SK-N-SH (cell line): ENCODE results near the gene MYRF.

Experiments used
- CTCF ChIP-seq: fragments of 200-600 bp; sonication (generic); IDR thresholded peaks from 2 replicates; pipeline ENCODE4 v1.6.1; 2017; ENCODE audit warnings: antibody characterized with exemption, mild to moderate bottlenecking, moderate library complexity
- ELF1 ChIP-seq: IDR thresholded peaks from 2 replicates; pipeline ENCODE4 v1.4.0; 2012
- EP300 ChIP-seq, 2 experiments: IDR thresholded peaks; 2 replicates each; pipeline versions ENCODE4 v1.4.0 to v1.6.1; 2012; ENCODE audit warnings: borderline replicate concordance in 1 of 2, low read depth in 1 of 2, low read length in 1 of 2
- EZH2phosphoT487 ChIP-seq: fragments of 200-600 bp; sonication (generic); IDR thresholded peaks from 2 replicates; pipeline ENCODE4 v1.6.1; 2017; ENCODE audit warnings: low read depth, mixed run types, mild to moderate bottlenecking, antibody characterized with exemption, moderate library complexity, borderline replicate concordance
- FOXJ3 ChIP-seq: sonication (generic); formaldehyde crosslinking; IDR thresholded peaks from 2 replicates; pipeline ENCODE4 v1.5.1; 2020; ENCODE audit warnings: mild to moderate bottlenecking, missing genetic modification reagents
- GABPA ChIP-seq: IDR thresholded peaks from 2 replicates; pipeline ENCODE4 v1.4.0; 2012; ENCODE audit warnings: low read depth, mild to moderate bottlenecking
- GATA2 ChIP-seq: sonication (generic); formaldehyde crosslinking; IDR thresholded peaks from 2 replicates; pipeline ENCODE4 v1.5.0; 2020; ENCODE audit warnings: mild to moderate bottlenecking, missing genetic modification reagents
- MXI1 ChIP-seq: IDR thresholded peaks from 2 replicates; pipeline ENCODE4 v1.6.1; 2012; ENCODE audit warnings: mild to moderate bottlenecking, low read depth, low read length, improper control_type of control experiment
- RAD21 ChIP-seq: IDR thresholded peaks from 2 replicates; pipeline ENCODE4 v1.6.1; 2012; ENCODE audit warnings: mild to moderate bottlenecking, low read length
- RFX5 ChIP-seq: IDR thresholded peaks from 2 replicates; pipeline ENCODE4 v1.6.1; 2012; ENCODE audit warnings: mild to moderate bottlenecking, improper control_type of control experiment, low read length
- USF1 ChIP-seq: IDR thresholded peaks from 2 replicates; pipeline ENCODE4 v1.4.0; 2012; ENCODE audit warnings: low read depth, borderline replicate concordance

GRCh38 chr11:61794579-61794978, 42.1 kb downstream of the MYRF start:
- no peak for TF ChIP-seq CTCF
- no peak for TF ChIP-seq GATA2 (CRISPR knock-in tag)
- TF ChIP-seq EP300 (IDR thresholded peaks at IDR 0.05; ENCODE audit: borderline replicate concordance in 1 of 2, low read depth in 1 of 2, low read length in 1 of 2), result no peak
- TF ChIP-seq ELF1, result no peak
- TF ChIP-seq USF1, result no peak
- no peak for TF ChIP-seq RFX5
- TF ChIP-seq MXI1, result no peak
- no peak for TF ChIP-seq FOXJ3 (CRISPR knock-in tag)
- TF ChIP-seq GABPA, result no peak
- no peak for TF ChIP-seq EZH2phosphoT487
- no peak for TF ChIP-seq RAD21
